ENCODE results near the gene FAM20C. TPM values are rescaled to one million over a fixed set of nuclear protein-coding genes. Genes with fewer than 3 reads are reported as not detected.

FAM20C gene
- total RNA-seq, 1 donor from 2014 or later: 58.8 TPM

DNA sequence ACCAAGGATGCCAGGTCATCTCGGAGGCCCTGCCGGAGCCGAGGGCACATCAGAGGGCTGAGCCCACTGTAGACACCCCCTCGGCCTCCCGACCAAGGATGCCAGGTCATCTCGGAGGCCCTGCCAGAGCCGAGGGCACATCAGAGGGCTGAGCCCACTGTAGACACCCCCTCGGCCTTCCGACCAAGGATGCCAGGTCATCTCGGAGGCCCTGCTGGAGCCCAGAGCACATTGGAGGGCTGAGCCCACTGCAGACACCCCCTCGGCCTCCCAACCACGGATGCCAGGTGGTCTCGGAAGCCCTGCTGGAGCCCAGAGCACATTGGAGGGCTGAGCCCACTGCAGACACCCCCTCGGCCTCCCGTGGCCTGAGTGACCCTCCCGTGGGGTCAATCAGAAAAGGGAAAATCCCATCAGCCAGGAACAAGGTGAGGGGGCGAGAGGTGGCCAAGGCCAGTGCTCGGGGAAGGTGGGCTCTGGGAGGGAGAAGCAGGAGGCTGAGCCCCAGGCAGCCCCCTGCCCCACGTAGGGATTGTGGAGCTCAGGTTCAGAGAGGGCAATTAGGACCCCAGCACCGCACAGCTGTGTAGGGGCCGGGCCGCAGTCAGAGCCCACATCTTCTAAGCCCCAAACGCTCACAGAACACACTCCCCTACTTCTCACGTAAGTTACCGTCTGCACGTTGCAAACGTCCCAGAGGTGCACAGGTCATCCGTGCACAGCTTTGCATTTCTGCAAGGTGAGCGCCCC is 60.0 kb downstream of the FAM20C start:
- peaks cover 73% of the 10 kb centered on the region for H3K36me3 ChIP-seq
- TF ChIP-seq, protein P1, sequence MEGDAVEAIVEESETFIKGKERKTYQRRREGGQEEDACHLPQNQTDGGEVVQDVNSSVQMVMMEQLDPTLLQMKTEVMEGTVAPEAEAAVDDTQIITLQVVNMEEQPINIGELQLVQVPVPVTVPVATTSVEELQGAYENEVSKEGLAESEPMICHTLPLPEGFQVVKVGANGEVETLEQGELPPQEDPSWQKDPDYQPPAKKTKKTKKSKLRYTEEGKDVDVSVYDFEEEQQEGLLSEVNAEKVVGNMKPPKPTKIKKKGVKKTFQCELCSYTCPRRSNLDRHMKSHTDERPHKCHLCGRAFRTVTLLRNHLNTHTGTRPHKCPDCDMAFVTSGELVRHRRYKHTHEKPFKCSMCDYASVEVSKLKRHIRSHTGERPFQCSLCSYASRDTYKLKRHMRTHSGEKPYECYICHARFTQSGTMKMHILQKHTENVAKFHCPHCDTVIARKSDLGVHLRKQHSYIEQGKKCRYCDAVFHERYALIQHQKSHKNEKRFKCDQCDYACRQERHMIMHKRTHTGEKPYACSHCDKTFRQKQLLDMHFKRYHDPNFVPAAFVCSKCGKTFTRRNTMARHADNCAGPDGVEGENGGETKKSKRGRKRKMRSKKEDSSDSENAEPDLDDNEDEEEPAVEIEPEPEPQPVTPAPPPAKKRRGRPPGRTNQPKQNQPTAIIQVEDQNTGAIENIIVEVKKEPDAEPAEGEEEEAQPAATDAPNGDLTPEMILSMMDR (IDR thresholded peaks at IDR 0.05): no peak
- intact Hi-C loops (cut with DNase I): no loop called here
- DNase-seq (no peak), ATAC-seq (no peak)
- no peak overlapping the region for H3K4me3 ChIP-seq
- H3K9me3 ChIP-seq: no peaks in the 10 kb centered on the region
- no peaks in the 10 kb centered on the region for H3K4me1 ChIP-seq
- no peak overlapping the region for H3K27ac ChIP-seq
- H3K27me3 ChIP-seq: no peaks in the 10 kb centered on the region

GRCh38 chr7:252981-253380 is 60.6 kb downstream of the FAM20C start:
- Histone ChIP-seq H3K9me3 (no peaks in the 10 kb centered on the region), H3K4me3 (no peak overlapping the region), H3K36me3 (peaks cover 68% of the 10 kb centered on the region), H3K27me3 (no peaks in the 10 kb centered on the region), H3K27ac (no peak overlapping the region), H3K4me1 (no peaks in the 10 kb centered on the region)
- DNase-seq (no peak), ATAC-seq (no peak)
- intact Hi-C loops (cut with DNase I): no loop called here
- TF ChIP-seq, protein P1 (IDR thresholded peaks at IDR 0.05): no peak

GRCh38 chr7:253581-254336 is 61.4 kb downstream of the FAM20C start:
- Histone ChIP-seq H3K9me3 (no peaks in the 10 kb centered on the region), H3K27ac (no peak overlapping the region), H3K36me3 (peaks cover 67% of the 10 kb centered on the region), H3K4me1 (no peaks in the 10 kb centered on the region), H3K4me3 (no peak overlapping the region), H3K27me3 (no peaks in the 10 kb centered on the region)
- intact Hi-C loops (cut with DNase I): no loop called here
- ATAC-seq (no peak), DNase-seq (no peak)
- TF ChIP-seq, protein P1 (IDR thresholded peaks at IDR 0.05): no peak

DNA sequence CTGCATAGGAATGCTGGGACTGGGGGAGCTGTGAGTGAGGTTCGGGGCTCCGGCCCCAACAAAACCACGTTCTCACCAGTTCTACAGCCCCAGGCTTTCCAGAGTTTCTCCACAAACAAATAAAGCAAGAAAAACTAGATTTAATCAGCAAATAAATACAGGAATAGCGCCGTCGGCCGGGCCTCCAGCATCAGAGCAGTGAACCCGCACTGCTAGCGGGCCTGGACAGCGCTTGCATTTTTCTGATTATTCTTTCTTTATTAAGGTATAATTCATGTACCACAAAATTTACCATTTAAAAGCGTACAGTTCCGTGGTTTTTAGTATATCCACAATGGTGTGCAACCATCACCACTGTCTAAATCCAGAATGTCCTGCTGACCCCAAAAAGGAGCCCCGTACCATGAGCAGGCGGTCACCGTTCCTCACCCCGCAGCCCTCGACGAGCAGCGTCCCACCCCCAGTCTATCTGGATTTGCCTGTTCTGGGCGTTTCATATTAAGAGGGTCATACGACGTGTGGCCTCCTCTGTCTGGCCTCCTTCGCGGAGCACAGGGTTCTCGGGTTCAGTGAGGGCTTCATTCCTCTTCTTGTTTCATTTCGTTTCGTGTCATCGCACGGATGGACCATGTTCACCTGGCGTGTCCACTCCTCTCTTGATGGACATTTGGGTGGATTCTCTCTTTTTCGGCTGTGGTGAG is 62.1 kb downstream of the FAM20C start:
- Histone ChIP-seq H3K36me3 (peaks cover 67% of the 10 kb centered on the region), H3K27ac (no peak overlapping the region), H3K9me3 (no peaks in the 10 kb centered on the region), H3K4me3 (no peak overlapping the region), H3K4me1 (no peaks in the 10 kb centered on the region), H3K27me3 (no peaks in the 10 kb centered on the region)
- no peak for ATAC-seq
- intact Hi-C loops (cut with DNase I): no loop called here
- TF ChIP-seq, protein P1 (IDR thresholded peaks at IDR 0.05): no peak
- DNase-seq: no peak

DNA sequence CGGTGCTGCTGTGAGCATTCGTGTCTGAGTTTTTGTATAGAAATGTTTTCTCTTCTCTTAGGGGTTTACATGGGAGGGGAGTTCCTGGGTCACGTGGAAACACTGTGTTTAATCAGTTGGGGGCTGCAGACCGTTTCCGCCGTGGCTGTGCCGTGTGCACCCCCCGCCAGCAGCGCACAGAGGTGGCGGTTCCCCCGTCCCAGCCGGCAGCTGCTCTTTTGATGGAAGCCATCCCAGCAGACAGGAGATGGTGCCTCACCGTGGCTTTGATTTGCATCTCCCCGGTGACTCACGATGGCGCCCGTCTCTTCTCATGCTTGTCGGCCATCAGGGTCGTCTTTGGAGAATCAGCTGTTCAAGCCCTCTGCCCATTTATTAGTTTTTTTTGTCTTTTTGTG is 62.7 kb downstream of the FAM20C start:
- DNase-seq: no peak

More for the DNA sequence above, 62.7 kb downstream of the FAM20C start:
- TF ChIP-seq, protein P1 (IDR thresholded peaks at IDR 0.05): no peak
- intact Hi-C loops (cut with DNase I): no loop called here
- Histone ChIP-seq H3K27me3 (no peaks in the 10 kb centered on the region), H3K36me3 (peaks cover 67% of the 10 kb centered on the region), H3K27ac (no peak overlapping the region), H3K9me3 (no peaks in the 10 kb centered on the region), H3K4me3 (no peak overlapping the region), H3K4me1 (no peaks in the 10 kb centered on the region)
- ATAC-seq: no peak
